RKO (cell line): ENCODE data around the gene SHD.
"Not testable (repeated sequence)": the region's sequence is repeated elsewhere in the genome, so short reads cannot be mapped to it uniquely, and the experiment has no call there.

Experiments
- DNase-seq: peaks from one replicate; pipeline ENCODE4 v3.0.0-alpha.2; 2016; ENCODE audit warnings: low spot score

SHD gene

GRCh38 chr19:4327252-4327876, 48.3 kb downstream of the SHD start:
- DNase-seq: no peak

GRCh38 chr19:4327877-4328242, 48.8 kb downstream of the SHD start:
- DNase-seq: no peak

- peak; percentile 65 for DNase-seq
Observed at GRCh38 chr19:4328243-4328990, 49.4 kb downstream of the SHD start.

- DNase-seq: not testable (repeated sequence)
Observed at GRCh38 chr19:4328991-4329681, 50.1 kb downstream of the SHD start.

GRCh38 chr19:4329858-4330257, 50.8 kb downstream of the SHD start:
- DNase-seq: no peak

- no peak for DNase-seq
Observed at GRCh38 chr19:4334929-4335570, 56.0 kb downstream of the SHD start.

GRCh38 chr19:4337906-4338440, 58.9 kb downstream of the SHD start:
- no peak for DNase-seq

GRCh38 chr19:4338441-4339355, 59.6 kb downstream of the SHD start, which contains the start of gene STAP2:
Gene STAP2, minus strand, starts transcription at chr19:4338827. Its CDS starts 74 bp downstream, at chr19:4338753.
- DNase-seq: no peak
